ENCODE results near the gene PREP. TPM values are rescaled to one million over a fixed set of nuclear protein-coding genes. Genes with fewer than 3 reads are reported as not detected.

PREP gene
- total RNA-seq, 1 donor = 19.0 TPM

GRCh38 chr6:105369145-105369544 lies 33.7 kb downstream of the PREP start:
- DNase-seq (ENCODE audit: low read depth) = no peak
- TF ChIP-seq CTCF (IDR thresholded peaks at IDR 0.05; ENCODE audit: insufficient read depth, low read depth, low read length) = no peak
- H3K4me3 ChIP-seq (ENCODE audit: low read depth, low read length) = no peak overlapping the region

- TF ChIP-seq CTCF (IDR thresholded peaks at IDR 0.05; ENCODE audit: insufficient read depth, low read depth, low read length) = no peak
- DNase-seq (ENCODE audit: low read depth) = no peak
- no peak overlapping the region for H3K4me3 ChIP-seq (ENCODE audit: low read depth, low read length)
Measured at GRCh38 chr6:105364243-105364642, 38.6 kb downstream of the PREP start.

- peak; percentile 42 for TF ChIP-seq CTCF (IDR thresholded peaks at IDR 0.05; ENCODE audit: insufficient read depth, low read depth, low read length)
- DNase-seq (ENCODE audit: low read depth) = peak; percentile 45
- H3K4me3 ChIP-seq (ENCODE audit: low read depth, low read length) = no peak overlapping the region
Measured at GRCh38 chr6:105363100-105363754, 39.7 kb downstream of the PREP start.

- H3K4me3 ChIP-seq (ENCODE audit: low read depth, low read length) = no peak overlapping the region
- peak; percentile 79 for DNase-seq (ENCODE audit: low read depth)
- TF ChIP-seq CTCF (IDR thresholded peaks at IDR 0.05; ENCODE audit: insufficient read depth, low read depth, low read length) = no peak
Measured at GRCh38 chr6:105359419-105360370, 43.2 kb downstream of the PREP start.

GRCh38 chr6:105357165-105357564 lies 45.7 kb downstream of the PREP start:
- no peak for TF ChIP-seq CTCF (IDR thresholded peaks at IDR 0.05; ENCODE audit: insufficient read depth, low read depth, low read length)
- H3K4me3 ChIP-seq (ENCODE audit: low read depth, low read length) = no peak overlapping the region
- no peak for DNase-seq (ENCODE audit: low read depth)

- no peak for TF ChIP-seq CTCF (IDR thresholded peaks at IDR 0.05; ENCODE audit: insufficient read depth, low read depth, low read length)
- no peak overlapping the region for H3K4me3 ChIP-seq (ENCODE audit: low read depth, low read length)
- no peak for DNase-seq (ENCODE audit: low read depth)
Measured at GRCh38 chr6:105352037-105352617, 50.8 kb downstream of the PREP start.

Measured in fibroblast of villous mesenchyme (primary cell).